HEK293 (cell line): ENCODE results near the gene SMARCB1.

Experiments used
- CTCF ChIA-PET: fragments of 350-600 bp; formaldehyde crosslinking; extraction: SDS; loops from one replicate; lab custom pipeline; 2021; ENCODE audit warnings: antibody characterized with exemption; lab: Yijun Ruan, JAX
- POLR2A ChIA-PET: fragments of 300-600 bp; formaldehyde crosslinking; extraction: SDS; loops from one replicate; lab custom pipeline; 2020; ENCODE audit warnings: antibody characterized with exemption, inconsistent platforms; lab: Yijun Ruan, JAX
- H3K27ac ChIP-seq: fragments of 200-500 bp; sonication (Bioruptor generic); 2 replicates; pipeline ENCODE4 v1.5.1; 2014; ENCODE audit warnings: low read depth, low read length, control low read depth, inconsistent platforms; ENCODE audit errors: extremely low read depth
- H3K36me3 ChIP-seq, 2 experiments: fragments of 200-500 bp in 1 of 2; sonication (Bioruptor generic) in 1 of 2; 1 replicate in 1 of 2; 2 replicates in 1 of 2; pipeline ENCODE4 v1.5.1; 2014 to 2017; ENCODE audit warnings: inconsistent platforms in 2 of 2, low read length in 2 of 2; ENCODE audit not compliant: control insufficient read depth in 2 of 2, insufficient read depth in 1 of 2
- H3K4me1 ChIP-seq: fragments of 200-500 bp; sonication (Bioruptor generic); 2 replicates; pipeline ENCODE4 v1.5.1; 2014; ENCODE audit warnings: mild to moderate bottlenecking, low read length, inconsistent platforms; ENCODE audit not compliant: control insufficient read depth, insufficient read depth
- H3K4me3 ChIP-seq: 2 replicates; pipeline ENCODE4 v1.5.1; 2011; ENCODE audit warnings: low read depth, mild to moderate bottlenecking, control low read depth, low read length, moderate library complexity
- H3K9me3 ChIP-seq: fragments of 200-500 bp; sonication (Bioruptor generic); 2 replicates; pipeline ENCODE4 v1.5.1; 2014; ENCODE audit warnings: low read depth, low read length, inconsistent platforms; ENCODE audit not compliant: control insufficient read depth, insufficient read depth
- BCL11A ChIP-seq: fragments of 450-650 bp; formaldehyde crosslinking; IDR thresholded peaks from 2 replicates; pipeline ENCODE4 v1.5.1; 2016; ENCODE audit warnings: low read depth, missing biosample characterization, missing genetic modification characterization
- KLF8 ChIP-seq: fragments of 450-650 bp; formaldehyde crosslinking; IDR thresholded peaks from 2 replicates; pipeline ENCODE4 v1.5.1; 2016; ENCODE audit warnings: missing biosample characterization, missing genetic modification characterization
- ZBTB20 ChIP-seq: fragments of 450-650 bp; formaldehyde crosslinking; IDR thresholded peaks from 2 replicates; pipeline ENCODE4 v1.5.1; 2016; ENCODE audit warnings: missing biosample characterization, missing genetic modification characterization
- ZNF433 ChIP-seq: fragments of 450-650 bp; formaldehyde crosslinking; IDR thresholded peaks from 2 replicates; pipeline ENCODE4 v1.5.1; 2016; ENCODE audit warnings: missing biosample characterization, missing genetic modification characterization, low read depth
- ZNF473 ChIP-seq: fragments of 450-650 bp; formaldehyde crosslinking; IDR thresholded peaks from 2 replicates; pipeline ENCODE4 v1.5.1; 2017; ENCODE audit warnings: missing biosample characterization, missing genetic modification characterization
- ZNF521 ChIP-seq: fragments of 450-650 bp; formaldehyde crosslinking; IDR thresholded peaks from 2 replicates; pipeline ENCODE4 v1.5.1; 2017; ENCODE audit warnings: missing biosample characterization, mild to moderate bottlenecking, missing genetic modification characterization
- ZNF558 ChIP-seq: fragments of 450-650 bp; formaldehyde crosslinking; IDR thresholded peaks from 2 replicates; pipeline ENCODE4 v1.5.1; 2016; ENCODE audit warnings: missing biosample characterization, missing genetic modification characterization
- ZNF664 ChIP-seq: fragments of 450-650 bp; formaldehyde crosslinking; IDR thresholded peaks from 2 replicates; pipeline ENCODE4 v1.5.1; 2016; ENCODE audit warnings: missing biosample characterization, missing genetic modification characterization
- ZSCAN16 ChIP-seq: fragments of 450-650 bp; formaldehyde crosslinking; IDR thresholded peaks from 2 replicates; pipeline ENCODE4 v1.5.1; 2016; ENCODE audit warnings: missing biosample characterization, missing genetic modification characterization
- TF ChIP-seq, protein P1 (sequence below): fragments of 450-650 bp; formaldehyde crosslinking; IDR thresholded peaks from 2 replicates; pipeline ENCODE4 v1.5.1; 2016; ENCODE audit warnings: missing biosample characterization, missing genetic modification characterization, low read depth
- TF ChIP-seq, protein P2 (sequence below): fragments of 450-650 bp; formaldehyde crosslinking; optimal IDR thresholded peaks from 2 replicates; pipeline ENCODE3; 2016; ENCODE audit warnings: missing biosample characterization, mild to moderate bottlenecking, missing genetic modification characterization
- TF ChIP-seq, protein P3 (sequence below): fragments of 450-650 bp; formaldehyde crosslinking; IDR thresholded peaks from 2 replicates; pipeline ENCODE4 v1.5.1; 2017; ENCODE audit warnings: missing biosample characterization, missing genetic modification characterization
- TF ChIP-seq, protein P4 (sequence below): fragments of 450-650 bp; formaldehyde crosslinking; conservative IDR thresholded peaks from 2 replicates; pipeline ENCODE4 v1.5.1; 2016; ENCODE audit warnings: low read depth, missing biosample characterization, missing genetic modification characterization
- TF ChIP-seq, protein P5 (sequence below): fragments of 450-650 bp; formaldehyde crosslinking; IDR thresholded peaks from 2 replicates; pipeline ENCODE4 v1.5.1; 2016; ENCODE audit warnings: missing biosample characterization, missing genetic modification characterization

The SMARCB1 gene

DNA sequence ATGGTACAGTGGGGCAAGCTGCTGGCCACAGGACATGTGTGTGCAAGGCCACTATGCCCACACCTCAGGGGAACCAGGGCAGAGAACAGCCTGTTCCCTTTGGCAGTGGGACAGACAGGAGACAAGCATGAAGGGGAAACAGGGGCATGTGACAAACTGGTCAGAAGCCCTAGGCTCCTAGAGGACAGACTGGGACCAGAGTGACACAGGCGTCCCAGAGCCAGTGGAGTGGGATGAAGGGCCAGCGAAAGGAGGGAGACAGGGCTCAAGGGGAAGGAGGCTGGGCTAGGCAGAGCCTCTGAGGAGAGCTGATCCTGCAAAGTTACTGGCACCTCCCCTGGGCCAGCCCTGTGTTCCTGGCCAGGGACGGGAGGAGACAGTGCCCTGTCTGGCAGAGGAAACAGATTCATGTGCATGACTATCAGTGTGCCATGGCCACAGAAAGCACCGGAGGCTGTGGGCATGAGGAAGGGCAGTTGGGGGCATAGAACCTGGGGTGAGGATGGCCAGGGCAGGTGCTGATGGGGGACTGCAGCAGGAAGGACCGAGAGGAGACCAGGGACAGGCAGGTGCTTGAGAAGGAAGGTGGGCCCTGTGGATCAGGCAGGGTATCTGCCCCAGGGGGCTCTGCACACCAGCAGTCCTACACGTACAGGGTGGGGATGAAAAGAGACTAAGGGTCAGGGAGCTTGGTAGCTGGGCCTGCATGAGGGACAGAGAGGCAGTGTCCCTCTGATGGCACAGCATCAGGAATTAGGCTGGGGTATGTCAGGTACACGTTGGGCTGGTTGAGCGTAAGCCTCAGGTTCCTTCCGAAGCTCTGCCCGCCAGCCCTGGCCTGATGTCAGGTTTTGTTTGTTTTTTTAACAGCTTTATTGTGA lies 42.3 kb downstream of the SMARCB1 start:
- H3K27ac ChIP-seq, result no peak overlapping the region
- no peaks in the 10 kb centered on the region for H3K4me1 ChIP-seq
- no peak overlapping the region for H3K4me3 ChIP-seq
- TF ChIP-seq, protein P1, sequence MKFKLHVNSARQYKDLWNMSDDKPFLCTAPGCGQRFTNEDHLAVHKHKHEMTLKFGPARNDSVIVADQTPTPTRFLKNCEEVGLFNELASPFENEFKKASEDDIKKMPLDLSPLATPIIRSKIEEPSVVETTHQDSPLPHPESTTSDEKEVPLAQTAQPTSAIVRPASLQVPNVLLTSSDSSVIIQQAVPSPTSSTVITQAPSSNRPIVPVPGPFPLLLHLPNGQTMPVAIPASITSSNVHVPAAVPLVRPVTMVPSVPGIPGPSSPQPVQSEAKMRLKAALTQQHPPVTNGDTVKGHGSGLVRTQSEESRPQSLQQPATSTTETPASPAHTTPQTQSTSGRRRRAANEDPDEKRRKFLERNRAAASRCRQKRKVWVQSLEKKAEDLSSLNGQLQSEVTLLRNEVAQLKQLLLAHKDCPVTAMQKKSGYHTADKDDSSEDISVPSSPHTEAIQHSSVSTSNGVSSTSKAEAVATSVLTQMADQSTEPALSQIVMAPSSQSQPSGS, result no peak
- TF ChIP-seq BCL11A (no peak), ZBTB20 (tag by site-specific recombination) (no peak), ZNF664 (tag by site-specific recombination) (no peak), ZSCAN16 (tag by site-specific recombination) (no peak), KLF8 (no peak)
- TF ChIP-seq, protein P2, sequence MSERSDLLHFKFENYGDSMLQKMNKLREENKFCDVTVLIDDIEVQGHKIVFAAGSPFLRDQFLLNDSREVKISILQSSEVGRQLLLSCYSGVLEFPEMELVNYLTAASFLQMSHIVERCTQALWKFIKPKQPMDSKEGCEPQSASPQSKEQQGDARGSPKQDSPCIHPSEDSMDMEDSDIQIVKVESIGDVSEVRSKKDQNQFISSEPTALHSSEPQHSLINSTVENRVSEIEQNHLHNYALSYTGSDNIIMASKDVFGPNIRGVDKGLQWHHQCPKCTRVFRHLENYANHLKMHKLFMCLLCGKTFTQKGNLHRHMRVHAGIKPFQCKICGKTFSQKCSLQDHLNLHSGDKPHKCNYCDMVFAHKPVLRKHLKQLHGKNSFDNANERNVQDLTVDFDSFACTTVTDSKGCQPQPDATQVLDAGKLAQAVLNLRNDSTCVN, result no peak
- TF ChIP-seq, protein P3, sequence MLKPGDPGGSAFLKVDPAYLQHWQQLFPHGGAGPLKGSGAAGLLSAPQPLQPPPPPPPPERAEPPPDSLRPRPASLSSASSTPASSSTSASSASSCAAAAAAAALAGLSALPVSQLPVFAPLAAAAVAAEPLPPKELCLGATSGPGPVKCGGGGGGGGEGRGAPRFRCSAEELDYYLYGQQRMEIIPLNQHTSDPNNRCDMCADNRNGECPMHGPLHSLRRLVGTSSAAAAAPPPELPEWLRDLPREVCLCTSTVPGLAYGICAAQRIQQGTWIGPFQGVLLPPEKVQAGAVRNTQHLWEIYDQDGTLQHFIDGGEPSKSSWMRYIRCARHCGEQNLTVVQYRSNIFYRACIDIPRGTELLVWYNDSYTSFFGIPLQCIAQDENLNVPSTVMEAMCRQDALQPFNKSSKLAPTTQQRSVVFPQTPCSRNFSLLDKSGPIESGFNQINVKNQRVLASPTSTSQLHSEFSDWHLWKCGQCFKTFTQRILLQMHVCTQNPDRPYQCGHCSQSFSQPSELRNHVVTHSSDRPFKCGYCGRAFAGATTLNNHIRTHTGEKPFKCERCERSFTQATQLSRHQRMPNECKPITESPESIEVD (tag by site-specific recombination), result no peak
- no peaks in the 10 kb centered on the region for H3K9me3 ChIP-seq
- POLR2A ChIA-PET, result interaction anchor here (1.4 kb wide), 1 partner anchor 28 kb away, joined by 5 read pairs; the partner anchor contains the start of gene SLC2A11
- peaks cover 12 to 89% of the 10 kb centered on the region in 2 experiments for H3K36me3 ChIP-seq
- CTCF ChIA-PET, result no interaction called here

DNA sequence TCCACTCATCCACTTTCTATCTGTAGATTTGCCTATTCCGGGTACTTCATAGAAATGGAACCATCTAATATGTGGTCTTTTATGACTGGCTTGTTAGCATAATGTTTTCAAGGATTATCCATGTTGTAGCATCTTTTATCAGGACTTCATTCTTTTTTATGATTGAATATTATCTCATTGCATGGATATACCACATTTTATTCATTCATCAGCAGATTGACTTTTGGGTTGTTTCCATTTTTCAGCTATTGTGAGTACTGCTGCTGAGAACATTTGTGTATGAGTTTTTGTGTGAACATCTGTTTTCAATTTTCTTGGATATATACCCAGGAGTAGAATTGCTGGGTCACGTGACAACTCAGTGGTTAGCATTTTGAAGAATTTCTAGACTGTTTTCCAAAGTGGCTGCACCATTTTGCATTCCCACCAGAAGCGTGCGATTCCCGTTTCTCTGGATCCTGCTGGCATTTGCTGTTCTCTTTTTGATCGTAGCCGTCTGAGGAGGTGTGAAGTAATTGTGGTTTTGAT lies 43.1 kb downstream of the SMARCB1 start:
- TF ChIP-seq ZNF521 (tag by site-specific recombination), result no peak
- no peak for TF ChIP-seq ZNF433
- TF ChIP-seq, protein P4, sequence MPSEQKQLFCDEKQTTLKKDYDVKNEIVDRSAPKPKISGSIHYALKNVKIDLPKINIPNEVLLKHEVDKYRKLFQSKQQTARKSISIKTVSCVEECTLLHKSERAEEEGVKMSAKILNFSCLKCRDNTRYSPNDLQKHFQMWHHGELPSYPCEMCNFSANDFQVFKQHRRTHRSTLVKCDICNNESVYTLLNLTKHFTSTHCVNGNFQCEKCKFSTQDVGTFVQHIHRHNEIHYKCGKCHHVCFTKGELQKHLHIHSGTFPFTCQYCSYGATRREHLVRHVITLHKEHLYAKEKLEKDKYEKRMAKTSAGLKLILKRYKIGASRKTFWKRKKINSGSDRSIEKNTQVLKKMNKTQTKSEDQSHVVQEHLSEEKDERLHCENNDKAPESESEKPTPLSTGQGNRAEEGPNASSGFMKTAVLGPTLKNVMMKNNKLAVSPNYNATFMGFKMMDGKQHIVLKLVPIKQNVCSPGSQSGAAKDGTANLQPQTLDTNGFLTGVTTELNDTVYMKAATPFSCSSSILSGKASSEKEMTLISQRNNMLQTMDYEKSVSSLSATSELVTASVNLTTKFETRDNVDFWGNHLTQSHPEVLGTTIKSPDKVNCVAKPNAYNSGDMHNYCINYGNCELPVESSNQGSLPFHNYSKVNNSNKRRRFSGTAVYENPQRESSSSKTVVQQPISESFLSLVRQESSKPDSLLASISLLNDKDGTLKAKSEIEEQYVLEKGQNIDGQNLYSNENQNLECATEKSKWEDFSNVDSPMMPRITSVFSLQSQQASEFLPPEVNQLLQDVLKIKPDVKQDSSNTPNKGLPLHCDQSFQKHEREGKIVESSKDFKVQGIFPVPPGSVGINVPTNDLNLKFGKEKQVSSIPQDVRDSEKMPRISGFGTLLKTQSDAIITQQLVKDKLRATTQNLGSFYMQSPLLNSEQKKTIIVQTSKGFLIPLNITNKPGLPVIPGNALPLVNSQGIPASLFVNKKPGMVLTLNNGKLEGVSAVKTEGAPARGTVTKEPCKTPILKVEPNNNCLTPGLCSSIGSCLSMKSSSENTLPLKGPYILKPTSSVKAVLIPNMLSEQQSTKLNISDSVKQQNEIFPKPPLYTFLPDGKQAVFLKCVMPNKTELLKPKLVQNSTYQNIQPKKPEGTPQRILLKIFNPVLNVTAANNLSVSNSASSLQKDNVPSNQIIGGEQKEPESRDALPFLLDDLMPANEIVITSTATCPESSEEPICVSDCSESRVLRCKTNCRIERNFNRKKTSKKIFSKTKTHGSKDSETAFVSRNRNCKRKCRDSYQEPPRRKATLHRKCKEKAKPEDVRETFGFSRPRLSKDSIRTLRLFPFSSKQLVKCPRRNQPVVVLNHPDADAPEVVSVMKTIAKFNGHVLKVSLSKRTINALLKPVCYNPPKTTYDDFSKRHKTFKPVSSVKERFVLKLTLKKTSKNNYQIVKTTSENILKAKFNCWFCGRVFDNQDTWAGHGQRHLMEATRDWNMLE, result no peak
- TF ChIP-seq, protein P5, sequence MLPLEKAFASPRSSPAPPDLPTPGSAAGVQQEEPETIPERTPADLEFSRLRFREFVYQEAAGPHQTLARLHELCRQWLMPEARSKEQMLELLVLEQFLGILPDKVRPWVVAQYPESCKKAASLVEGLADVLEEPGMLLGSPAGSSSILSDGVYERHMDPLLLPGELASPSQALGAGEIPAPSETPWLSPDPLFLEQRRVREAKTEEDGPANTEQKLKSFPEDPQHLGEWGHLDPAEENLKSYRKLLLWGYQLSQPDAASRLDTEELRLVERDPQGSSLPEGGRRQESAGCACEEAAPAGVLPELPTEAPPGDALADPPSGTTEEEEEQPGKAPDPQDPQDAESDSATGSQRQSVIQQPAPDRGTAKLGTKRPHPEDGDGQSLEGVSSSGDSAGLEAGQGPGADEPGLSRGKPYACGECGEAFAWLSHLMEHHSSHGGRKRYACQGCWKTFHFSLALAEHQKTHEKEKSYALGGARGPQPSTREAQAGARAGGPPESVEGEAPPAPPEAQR (tag by site-specific recombination), result no peak
- TF ChIP-seq BCL11A, result no peak
- no peak for TF ChIP-seq ZNF473 (tag by site-specific recombination)
- TF ChIP-seq ZNF558 (tag by site-specific recombination), result no peak
- peaks cover 9 to 86% of the 10 kb centered on the region in 2 experiments for H3K36me3 ChIP-seq
- H3K27ac ChIP-seq, result no peak overlapping the region
- POLR2A ChIA-PET, result no interaction called here
- no peak overlapping the region for H3K4me3 ChIP-seq
- CTCF ChIA-PET, result interaction anchor here (0.6 kb wide), 1 partner anchor 402 kb away, joined by 4 read pairs; no protein-coding TSS in a partner anchor
- no peaks in the 10 kb centered on the region for H3K4me1 ChIP-seq
- H3K9me3 ChIP-seq, result no peaks in the 10 kb centered on the region
